D721Med (cell line): ENCODE data around the gene EML1.

Experiments
- DNase-seq: peaks from one replicate; pipeline ENCODE4 v3.0.0; 2011; ENCODE audit warnings: low spot score; ENCODE audit not compliant: insufficient read length
- FAIRE-seq: peaks from 2 replicates; lab custom pipeline; 2011; peaks lifted over from hg19 to GRCh38; lab: Jason Lieb, UNC
- CTCF ChIP-seq: IDR thresholded peaks from 2 replicates; pipeline ENCODE4 v1.5.1; 2012; ENCODE audit warnings: mild to moderate bottlenecking, control low read depth; ENCODE audit not compliant: insufficient read depth; ENCODE audit errors: missing control alignments

EML1 gene

GRCh38 chr14:99808154-99808505 lies 14.9 kb downstream of the EML1 start:
- TF ChIP-seq CTCF, result no peak
- DNase-seq, result no peak
- FAIRE-seq, result no peak

GRCh38 chr14:99808515-99808914 lies 15.3 kb downstream of the EML1 start:
- DNase-seq (no peak), FAIRE-seq (no peak)
- TF ChIP-seq CTCF, result no peak

GRCh38 chr14:99809360-99809759 lies 16.1 kb downstream of the EML1 start:
- FAIRE-seq (no peak), DNase-seq (no peak)
- TF ChIP-seq CTCF, result no peak

- TF ChIP-seq CTCF, result no peak
- FAIRE-seq, result no peak
Observed at GRCh38 chr14:99809859-99810558, 16.8 kb downstream of the EML1 start.

GRCh38 chr14:99810559-99810874 lies 17.3 kb downstream of the EML1 start:
- FAIRE-seq (no peak), DNase-seq (no peak)
- no peak for TF ChIP-seq CTCF

More at GRCh38 chr14:99809859-99810558, 16.8 kb downstream of the EML1 start:
- DNase-seq, result no peak

- TF ChIP-seq CTCF, result no peak
- FAIRE-seq, result no peak
Observed at GRCh38 chr14:99812096-99812750, 19.0 kb downstream of the EML1 start.

GRCh38 chr14:99812892-99813291 lies 19.7 kb downstream of the EML1 start:
- FAIRE-seq (no peak), DNase-seq (no peak)
- no peak for TF ChIP-seq CTCF

More at GRCh38 chr14:99812096-99812750, 19.0 kb downstream of the EML1 start:
- DNase-seq, result no peak
